ENCODE measurements around the gene CDK18. TPM values are rescaled to one million over a fixed set of nuclear protein-coding genes. Genes with fewer than 3 reads are reported as not detected.

The CDK18 gene
- total and polyA plus RNA-seq, 9 of the 15 experiments (the other 6 are each of a cell fraction or from before 2014, with no cell fraction given) = 0.05 to 0.69 (median 0.17) TPM; not detected in 2

- 11% methylated on average over 9 of the region's 9 CpGs for WGBS (ENCODE audit: insufficient coverage, low coverage, missing lambda C conversion rate)
- FAIRE-seq (peak; percentile 92), DNase-seq (ENCODE audit: extremely low read depth in 1 of 4, low spot score in 3 of 4) (peak; percentile 73 to 82 (median 76)), ATAC-seq (peak; percentile 88)
- H3K27ac ChIP-seq (ENCODE audit: extremely low read depth, low read depth, low read length) = no peak overlapping the region
- peaks cover 18 to 55% of the 10 kb centered on the region in 2 experiments for H3K27me3 ChIP-seq (ENCODE audit: control insufficient read depth in 2 of 2, insufficient read depth in 2 of 2, low read length in 2 of 2)
- H3K4me1 ChIP-seq (replicated peaks in 1 of 2; ENCODE audit: control insufficient read depth in 2 of 2, insufficient read depth in 2 of 2, low read length in 2 of 2) = peaks cover 0 to 4% of the 10 kb centered on the region in 2 experiments; a peak in 1 of 5 replicates
- BruUV-seq (replicated peaks) = no TSS peak
- CTCF ChIA-PET (ENCODE audit: low intra/inter-chr PET ratio) = interaction anchor here (0.8 to 5.3 kb wide), 5 partner anchors 9 to 171 kb away, joined by 3 to 73 read pairs (median 4); no protein-coding TSS in a partner anchor
- H3K36me3 ChIP-seq (ENCODE audit: control insufficient read depth, insufficient read depth, low read length) = no peaks in the 10 kb centered on the region
- intact Hi-C loops (cut with micrococcal nuclease) (loop anchor here (1.0 to 2.0 kb wide), 2 partner anchors 36 to 169 kb away; no protein-coding TSS in a partner anchor), in situ Hi-C loops (cut with MboI) (loop anchor here (5.0 to 10.0 kb wide), 3 partner anchors 34 to 133 kb away; partner anchors contain the start of gene KLHDC8A)
- H2AFZ ChIP-seq (ENCODE audit: low read depth, low read length) = no peak overlapping the region
- H3K9me1 ChIP-seq (ENCODE audit: control insufficient read depth, insufficient read depth, low read length) = no peaks in the 10 kb centered on the region
- no peak overlapping the region for H3K9ac ChIP-seq (ENCODE audit: insufficient read depth in 1 of 2, low read depth in 2 of 2, low read length in 2 of 2)
- no peaks in the 10 kb centered on the region for H3K79me2 ChIP-seq (ENCODE audit: control insufficient read depth, insufficient read depth, low read length)
- H3K4me2 ChIP-seq (ENCODE audit: insufficient read depth, low read length) = no peak overlapping the region
- H3K9me3 ChIP-seq (replicated peaks; ENCODE audit: control insufficient read depth, insufficient read depth, low read depth, low read length) = no peaks in the 10 kb centered on the region
- H4K20me1 ChIP-seq (replicated peaks; ENCODE audit: control insufficient read depth, insufficient read depth, low read length) = peaks cover 21% of the 10 kb centered on the region
- POLR2A ChIA-PET = interaction anchor here (1.1 to 1.2 kb wide), 3 partner anchors 10 to 22 kb away, joined by 4 to 5 read pairs (median 5); no protein-coding TSS in a partner anchor
- no peak overlapping the region for H3K4me3 ChIP-seq
- no peak for TF ChIP-seq ZSCAN29 (IDR thresholded peaks at IDR 0.05)
- no peak for TF ChIP-seq ZNF121 (CRISPR knock-in tag; conservative IDR thresholded peaks at IDR 0.05)
- TF ChIP-seq MAZ (CRISPR knock-in tag; conservative IDR thresholded peaks at IDR 0.05 in 1 of 2, IDR thresholded peaks at IDR 0.05 in 1 of 2) = 0 out of 4 replicates have a peak, but pooled peaks of 1 of the 2 experiments have one; percentile 35
- TF ChIP-seq SIN3A (IDR thresholded peaks at IDR 0.05; ENCODE audit: borderline replicate concordance in 2 of 2, control insufficient read depth in 1 of 2, low read depth in 2 of 2, low read length in 2 of 2) = no peak
- peak; percentile 87 for TF ChIP-seq EHMT2 (IDR thresholded peaks at IDR 0.05)
- no peak for TF ChIP-seq MAFF (IDR thresholded peaks at IDR 0.05; ENCODE audit: low read length)
- 0 out of 2 replicates have a peak, but pooled peaks have one; percentile 49 for TF ChIP-seq XRCC5 (IDR thresholded peaks at IDR 0.05; ENCODE audit: low read depth, low read length)
- no peak for TF ChIP-seq CREB5 (CRISPR knock-in tag; IDR thresholded peaks at IDR 0.05)
- no peak for TF ChIP-seq PHF8 (IDR thresholded peaks at IDR 0.05; ENCODE audit: borderline replicate concordance, low read length)
- no peak for TF ChIP-seq ZNF318 (IDR thresholded peaks at IDR 0.05; ENCODE audit: borderline replicate concordance in 1 of 2, low read depth in 1 of 2)
- no peak for TF ChIP-seq NR3C1 (CRISPR knock-in tag; IDR thresholded peaks at IDR 0.05)
Observed at GRCh38 chr1:205488074-205488723, 16.3 kb upstream of the CDK18 start.
